Astrocyte (in vitro differentiated cells and primary cell): ENCODE results near the gene SYVN1. TPM values are rescaled to one million over a fixed set of nuclear protein-coding genes. Genes with fewer than 3 reads are reported as not detected.
"Not testable (repeated sequence)": the region's sequence is repeated elsewhere in the genome, so short reads cannot be mapped to it uniquely, and the experiment has no call there.

Source experiments
- DNase-seq: peaks from one replicate; pipeline ENCODE4 v3.0.0-alpha.2; 2010; ENCODE audit warnings: low read depth
- FAIRE-seq: peaks from 2 replicates; lab custom pipeline; 2011; peaks lifted over from hg19 to GRCh38; lab: Jason Lieb, UNC
- H2AFZ ChIP-seq: 2 replicates; pipeline ENCODE4 v1.6.0; 2012; ENCODE audit warnings: low read depth, low read length, inconsistent platforms
- H3K27ac ChIP-seq: 2 replicates; pipeline ENCODE4 v1.5.1; 2011; ENCODE audit warnings: low read depth, low read length, inconsistent platforms
- H3K27me3 ChIP-seq: 2 replicates; pipeline ENCODE4 v1.6.0; 2011; ENCODE audit warnings: low read length, inconsistent platforms; ENCODE audit not compliant: insufficient read depth
- H3K36me3 ChIP-seq: 2 replicates; pipeline ENCODE4 v1.5.1; 2011; ENCODE audit warnings: low read length, inconsistent platforms; ENCODE audit not compliant: insufficient read depth
- H3K4me1 ChIP-seq: 2 replicates; pipeline ENCODE4 v1.5.1; 2011; ENCODE audit warnings: low read length, inconsistent platforms; ENCODE audit not compliant: insufficient read depth
- H3K4me2 ChIP-seq: 2 replicates; pipeline ENCODE4 v1.6.0; 2012; ENCODE audit warnings: low read length, inconsistent platforms
- H3K4me3 ChIP-seq: 2 replicates; pipeline ENCODE4 v1.5.1; 2011; ENCODE audit warnings: low read depth, mild to moderate bottlenecking, low read length, inconsistent platforms; ENCODE audit not compliant: insufficient read depth
- H3K79me2 ChIP-seq: 2 replicates; pipeline ENCODE4 v1.6.0; 2012; ENCODE audit warnings: mild to moderate bottlenecking, low read length, inconsistent platforms; ENCODE audit not compliant: insufficient read depth
- H3K9ac ChIP-seq: 2 replicates; pipeline ENCODE4 v1.6.0; 2012; ENCODE audit warnings: mild to moderate bottlenecking, low read length, inconsistent platforms
- H3K9me3 ChIP-seq: 2 replicates; pipeline ENCODE4 v1.5.1; 2012; ENCODE audit warnings: low read depth, mild to moderate bottlenecking, low read length, inconsistent platforms; ENCODE audit not compliant: insufficient read depth
- H4K20me1 ChIP-seq: 2 replicates; pipeline ENCODE4 v1.6.0; 2012; ENCODE audit warnings: low read length, inconsistent platforms; ENCODE audit not compliant: insufficient read depth
- H3K27ac Mint-ChIP-seq: one replicate; pipeline ENCODE4 v1.8.0; 2021; ENCODE audit warnings: mild to moderate bottlenecking, mixed read lengths; ENCODE audit not compliant: unreplicated experiment
- H3K27me3 Mint-ChIP-seq: one replicate; pipeline ENCODE4 v1.8.0; 2021; ENCODE audit warnings: low read depth, mixed read lengths; ENCODE audit not compliant: unreplicated experiment
- H3K36me3 Mint-ChIP-seq: one replicate; pipeline ENCODE4 v1.8.0; 2021; ENCODE audit warnings: low read depth, mixed read lengths; ENCODE audit not compliant: unreplicated experiment
- H3K4me1 Mint-ChIP-seq: one replicate; pipeline ENCODE4 v1.8.0; 2021; ENCODE audit warnings: low read depth, mixed read lengths; ENCODE audit not compliant: unreplicated experiment
- H3K4me3 Mint-ChIP-seq: one replicate; pipeline ENCODE4 v1.8.0; 2021; ENCODE audit warnings: mild to moderate bottlenecking, moderate library complexity, mixed read lengths; ENCODE audit not compliant: unreplicated experiment
- H3K9me3 Mint-ChIP-seq: one replicate; pipeline ENCODE4 v1.8.0; 2021; ENCODE audit warnings: mild to moderate bottlenecking, mixed read lengths; ENCODE audit not compliant: unreplicated experiment
- EZH2 ChIP-seq: IDR thresholded peaks from 2 replicates; pipeline ENCODE4 v1.6.1; 2012; ENCODE audit warnings: mild to moderate bottlenecking, low read length, inconsistent platforms; ENCODE audit not compliant: insufficient read depth
- total RNA-seq: library from RNA; stranded (reverse); gene quantifications from 2 replicates; pipeline ENCODE4 v1.2.1, GENCODE V29; 2021
- TF ChIP-seq, protein P1 (sequence below): IDR thresholded peaks from 2 replicates; pipeline ENCODE4 v1.5.1; 2011; ENCODE audit warnings: low read depth, mild to moderate bottlenecking, inconsistent platforms, low read length, moderate library complexity; ENCODE audit not compliant: insufficient read depth

SYVN1 gene
- total RNA-seq, 1 donor from 2014 or later = 43.0 TPM

DNA sequence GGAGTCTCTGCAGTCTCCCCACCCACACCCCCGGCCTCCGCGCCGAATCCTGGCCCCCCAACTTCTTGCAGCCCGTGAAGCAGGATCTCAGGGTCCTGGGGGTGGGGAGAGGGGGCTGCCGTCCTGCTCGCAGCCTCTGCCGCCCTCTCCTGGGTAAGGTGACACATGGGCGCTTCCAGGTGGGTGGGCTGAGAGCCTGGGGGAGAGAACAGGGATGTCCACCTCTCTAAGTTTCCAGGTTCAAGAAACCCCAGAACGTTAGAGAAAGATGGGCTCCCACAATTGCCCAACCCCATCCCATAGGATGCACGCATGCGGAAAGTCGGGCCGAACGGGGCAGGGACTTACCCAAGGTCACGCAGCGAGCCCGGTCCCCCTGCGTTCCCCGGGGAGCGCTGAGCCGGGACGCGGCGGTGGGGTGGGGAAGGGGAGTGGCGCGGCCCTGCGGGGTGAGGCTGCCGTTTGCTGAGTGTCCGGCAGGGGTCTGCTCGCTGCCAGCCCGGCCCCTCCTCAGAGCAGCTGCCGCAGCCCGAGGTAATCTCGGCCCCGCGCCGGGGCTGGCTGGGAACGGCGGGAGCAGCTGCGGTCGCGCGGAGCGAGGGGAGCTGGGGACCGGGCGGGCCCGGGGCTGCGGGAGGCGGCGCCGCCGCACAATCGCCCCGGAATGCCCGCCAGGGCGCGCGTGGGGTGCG lies 46.7 kb upstream of the SYVN1 start:
- TF ChIP-seq, protein P1, sequence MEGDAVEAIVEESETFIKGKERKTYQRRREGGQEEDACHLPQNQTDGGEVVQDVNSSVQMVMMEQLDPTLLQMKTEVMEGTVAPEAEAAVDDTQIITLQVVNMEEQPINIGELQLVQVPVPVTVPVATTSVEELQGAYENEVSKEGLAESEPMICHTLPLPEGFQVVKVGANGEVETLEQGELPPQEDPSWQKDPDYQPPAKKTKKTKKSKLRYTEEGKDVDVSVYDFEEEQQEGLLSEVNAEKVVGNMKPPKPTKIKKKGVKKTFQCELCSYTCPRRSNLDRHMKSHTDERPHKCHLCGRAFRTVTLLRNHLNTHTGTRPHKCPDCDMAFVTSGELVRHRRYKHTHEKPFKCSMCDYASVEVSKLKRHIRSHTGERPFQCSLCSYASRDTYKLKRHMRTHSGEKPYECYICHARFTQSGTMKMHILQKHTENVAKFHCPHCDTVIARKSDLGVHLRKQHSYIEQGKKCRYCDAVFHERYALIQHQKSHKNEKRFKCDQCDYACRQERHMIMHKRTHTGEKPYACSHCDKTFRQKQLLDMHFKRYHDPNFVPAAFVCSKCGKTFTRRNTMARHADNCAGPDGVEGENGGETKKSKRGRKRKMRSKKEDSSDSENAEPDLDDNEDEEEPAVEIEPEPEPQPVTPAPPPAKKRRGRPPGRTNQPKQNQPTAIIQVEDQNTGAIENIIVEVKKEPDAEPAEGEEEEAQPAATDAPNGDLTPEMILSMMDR = no peak
- TF ChIP-seq EZH2 = no peak
- no peaks in the 10 kb centered on the region for H3K27me3 ChIP-seq
- Mint-ChIP-seq H3K36me3 (peaks cover 6% of the 10 kb centered on the region), H3K9me3 (no peaks in the 10 kb centered on the region), H3K27ac (no peak overlapping the region), H3K27me3 (no peaks in the 10 kb centered on the region), H3K4me3 (peak overlapping the region; percentile 84), H3K4me1 (peaks cover 15% of the 10 kb centered on the region)
- DNase-seq (peak; percentile 36), FAIRE-seq (no peak)
- no peaks in the 10 kb centered on the region for H3K9me3 ChIP-seq
- H3K27ac ChIP-seq = peak overlapping the region; percentile 38
- peaks cover 16% of the 10 kb centered on the region for H3K4me1 ChIP-seq
- H3K36me3 ChIP-seq = peaks cover under 1% of the 10 kb centered on the region
- peaks cover 38% of the 10 kb centered on the region for H3K79me2 ChIP-seq
- H4K20me1 ChIP-seq = peaks cover 31% of the 10 kb centered on the region
- H3K4me2 ChIP-seq = peak overlapping the region; percentile 94
- peak overlapping the region; percentile 92 for H3K9ac ChIP-seq
- H3K4me3 ChIP-seq = peak overlapping the region; percentile 70
- H2AFZ ChIP-seq = peak overlapping the region; percentile 84

GRCh38 chr11:65174571-65175010 lies 40.3 kb upstream of the SYVN1 start:
- not testable (repeated sequence) for H3K9me3 ChIP-seq, DNase-seq, H3K4me3 Mint-ChIP-seq, FAIRE-seq, H3K27ac ChIP-seq, H3K79me2 ChIP-seq, H4K20me1 ChIP-seq, H3K9ac ChIP-seq, H3K4me1 Mint-ChIP-seq, H3K27me3 ChIP-seq, H3K4me1 ChIP-seq, H3K36me3 ChIP-seq, H3K27ac Mint-ChIP-seq, H2AFZ ChIP-seq, H3K4me2 ChIP-seq, H3K27me3 Mint-ChIP-seq, H3K4me3 ChIP-seq, H3K36me3 Mint-ChIP-seq, H3K9me3 Mint-ChIP-seq

DNA sequence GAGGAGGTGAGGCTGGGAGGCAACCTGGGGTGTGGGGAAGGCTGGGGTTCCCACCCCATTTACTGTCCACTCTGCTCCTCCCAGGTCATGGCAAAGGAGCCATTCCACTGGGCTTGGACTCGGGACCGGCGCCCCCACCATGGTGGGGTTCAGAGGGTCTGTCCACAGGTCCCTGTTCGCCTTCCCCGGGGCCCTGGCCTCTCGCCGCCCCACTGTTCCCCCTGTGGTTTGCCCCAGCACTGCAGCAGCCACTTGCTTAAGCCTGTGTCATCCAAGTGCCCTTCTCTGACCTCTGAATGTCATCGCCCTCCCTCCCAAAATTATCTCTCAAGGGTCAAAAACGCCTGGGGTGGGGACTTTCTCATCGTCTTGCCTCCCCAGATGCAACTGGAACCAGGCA lies 38.3 kb upstream of the SYVN1 start:
- no peaks in the 10 kb centered on the region for H3K9me3 Mint-ChIP-seq
- Histone ChIP-seq H3K4me1 (no peaks in the 10 kb centered on the region), H2AFZ (no peak overlapping the region), H3K27me3 (no peaks in the 10 kb centered on the region), H3K4me2 (no peak overlapping the region), H3K36me3 (no peaks in the 10 kb centered on the region), H3K9ac (no peak overlapping the region), H3K79me2 (no peaks in the 10 kb centered on the region), H3K9me3 (no peaks in the 10 kb centered on the region), H3K27ac (no peak overlapping the region), H4K20me1 (no peaks in the 10 kb centered on the region), H3K4me3 (no peak overlapping the region)
- no peak overlapping the region for H3K27ac Mint-ChIP-seq
- TF ChIP-seq, protein P1 = no peak
- no peak for TF ChIP-seq EZH2
- peaks cover 4% of the 10 kb centered on the region for H3K36me3 Mint-ChIP-seq
- no peaks in the 10 kb centered on the region for H3K4me1 Mint-ChIP-seq
- FAIRE-seq (no peak), DNase-seq (no peak)
- no peaks in the 10 kb centered on the region for H3K27me3 Mint-ChIP-seq
- H3K4me3 Mint-ChIP-seq = peak overlapping the region; percentile 57
